Measurements from ENCODE around the gene RMP24.

DNA sequence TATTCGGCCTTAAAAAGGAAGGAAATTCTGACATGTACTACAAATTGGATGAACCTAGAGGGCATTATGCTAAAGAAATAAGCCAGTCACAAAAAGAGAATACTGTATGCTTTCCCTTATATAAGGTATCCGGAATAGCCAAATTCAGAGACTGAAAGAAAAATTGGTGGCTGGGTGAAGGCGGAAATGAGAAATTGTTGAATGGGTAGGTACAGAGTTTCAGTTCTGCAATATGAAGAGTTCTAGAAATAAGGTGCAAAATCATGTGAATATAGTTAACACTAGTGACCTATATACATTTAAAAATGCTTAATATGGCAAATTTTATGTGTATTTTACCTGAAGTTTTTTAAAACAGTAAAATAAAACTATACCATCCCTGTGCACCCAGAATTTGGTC lies 43.1 kb downstream of the RMP24 start:
- TF ChIP-seq, protein P1, sequence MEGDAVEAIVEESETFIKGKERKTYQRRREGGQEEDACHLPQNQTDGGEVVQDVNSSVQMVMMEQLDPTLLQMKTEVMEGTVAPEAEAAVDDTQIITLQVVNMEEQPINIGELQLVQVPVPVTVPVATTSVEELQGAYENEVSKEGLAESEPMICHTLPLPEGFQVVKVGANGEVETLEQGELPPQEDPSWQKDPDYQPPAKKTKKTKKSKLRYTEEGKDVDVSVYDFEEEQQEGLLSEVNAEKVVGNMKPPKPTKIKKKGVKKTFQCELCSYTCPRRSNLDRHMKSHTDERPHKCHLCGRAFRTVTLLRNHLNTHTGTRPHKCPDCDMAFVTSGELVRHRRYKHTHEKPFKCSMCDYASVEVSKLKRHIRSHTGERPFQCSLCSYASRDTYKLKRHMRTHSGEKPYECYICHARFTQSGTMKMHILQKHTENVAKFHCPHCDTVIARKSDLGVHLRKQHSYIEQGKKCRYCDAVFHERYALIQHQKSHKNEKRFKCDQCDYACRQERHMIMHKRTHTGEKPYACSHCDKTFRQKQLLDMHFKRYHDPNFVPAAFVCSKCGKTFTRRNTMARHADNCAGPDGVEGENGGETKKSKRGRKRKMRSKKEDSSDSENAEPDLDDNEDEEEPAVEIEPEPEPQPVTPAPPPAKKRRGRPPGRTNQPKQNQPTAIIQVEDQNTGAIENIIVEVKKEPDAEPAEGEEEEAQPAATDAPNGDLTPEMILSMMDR (IDR thresholded peaks at IDR 0.05): no peak
- TF ChIP-seq POLR2A (IDR thresholded peaks at IDR 0.05; ENCODE audit: low read depth): no peak
